K562 (cell line): ENCODE results near the gene CCM2. TPM values are rescaled to one million over a fixed set of nuclear protein-coding genes. Genes with fewer than 3 reads are reported as not detected.

ENCODE experiments used
- BRF1 ChIP-seq: IDR thresholded peaks from 3 replicates; pipeline ENCODE4 v1.6.1; 2011; ENCODE audit warnings: borderline replicate concordance, mild to moderate bottlenecking; ENCODE audit not compliant: insufficient read length; ENCODE audit errors: extremely low read depth
- FOXP1 ChIP-seq: sonication (generic); formaldehyde crosslinking; IDR thresholded peaks from 2 replicates; pipeline ENCODE4 v1.8.0; 2022; ENCODE audit warnings: mild to moderate bottlenecking, missing genetic modification reagents
- HNRNPH1 ChIP-seq: fragments of 200-400 bp; formaldehyde crosslinking; optimal IDR thresholded peaks from 2 replicates; pipeline ENCODE3; 2017; ENCODE audit warnings: low read depth, mild to moderate bottlenecking, low read length, moderate library complexity
- MYNN ChIP-seq, 2 experiments: sonication (generic); formaldehyde crosslinking in 1 of 2; IDR thresholded peaks; 2 replicates each; pipeline versions ENCODE4 v1.5.0 to v1.6.1; 2016 to 2020; ENCODE audit warnings: antibody characterized with exemption in 1 of 2, missing genetic modification reagents in 1 of 2
- NFXL1 ChIP-seq: fragments of 450-650 bp; formaldehyde crosslinking; IDR thresholded peaks from 2 replicates; pipeline ENCODE4 v1.4.0; 2021; ENCODE audit warnings: mild to moderate bottlenecking
- PRPF4 ChIP-seq: fragments of 200-400 bp; formaldehyde crosslinking; IDR thresholded peaks from one replicate; pipeline ENCODE4 v1.6.1; 2017; ENCODE audit warnings: low read length, low read depth, mild to moderate bottlenecking; ENCODE audit not compliant: insufficient read depth, poor library complexity, severe bottlenecking
- SRSF3 ChIP-seq: fragments of 200-400 bp; formaldehyde crosslinking; IDR thresholded peaks from 2 replicates; pipeline ENCODE4 v1.6.1; 2016; ENCODE audit warnings: mild to moderate bottlenecking, low read length, moderate library complexity; ENCODE audit not compliant: insufficient read depth
- TEAD2 ChIP-seq: fragments of 450-650 bp; IDR thresholded peaks from 2 replicates; pipeline ENCODE4 v1.6.1; 2016; ENCODE audit warnings: missing genetic modification characterization, control low read depth, missing compliant biosample characterization
- ZBTB7A ChIP-seq: IDR thresholded peaks from 2 replicates; pipeline ENCODE4 v1.6.1; 2011; ENCODE audit warnings: low read depth, mild to moderate bottlenecking, low read length, moderate library complexity, borderline replicate concordance; ENCODE audit not compliant: control insufficient read depth
- ZNF253 ChIP-seq: fragments of 250-450 bp; sonication (Bioruptor Pico); conservative IDR thresholded peaks from 2 replicates; pipeline ENCODE4 v1.6.1; 2021; ENCODE audit warnings: mild to moderate bottlenecking
- ZZZ3 ChIP-seq: fragments of 450-650 bp; IDR thresholded peaks from 2 replicates; pipeline ENCODE4 v1.6.1; 2016; ENCODE audit warnings: antibody characterized with exemption, mild to moderate bottlenecking, moderate library complexity
- polyA plus RNA-seq, 8 experiments: library from polyadenylated mRNA; depleted of rRNA in 4 of 8; stranded (reverse) in 5 of 8; unstranded in 3 of 8; fragments of >200 nt; fragmentation: Nextera tagmentation in 2 of 8; fragmentation: Illumina TruSeq in 1 of 8; extraction: Ambion mirVana in 2 of 8; extraction: Trizol in 1 of 8; gene quantifications; 2 replicates each; pipeline versions ENCODE4 v1.2.1 to v1.2.3, GENCODE V29; 2011 to 2014; ENCODE audit warnings: inconsistent platforms in 1 of 8, missing spikeins in 1 of 8
- total RNA-seq, 7 experiments: library from RNA; depleted of rRNA in 6 of 7; stranded (reverse); fragments of >200 nt in 6 of 7; fragmentation: Illumina TruSeq in 2 of 7; extraction: Trizol in 2 of 7; gene quantifications; 2 replicates each; pipeline versions ENCODE4 v1.2.1 to v1.2.3, GENCODE V29; 2011 to 2021; ENCODE audit warnings: low replicate concordance in 1 of 7
- TF ChIP-seq, protein P1 (sequence below): fragments of 250-450 bp; sonication (Bioruptor Pico); IDR thresholded peaks from 2 replicates; pipeline ENCODE4 v1.5.0; 2021; ENCODE audit warnings: mild to moderate bottlenecking, borderline replicate concordance
- TF ChIP-seq, protein P2 (sequence below), 2 experiments: IDR thresholded peaks; 2 replicates each; pipeline ENCODE4 v1.6.1; 2012; ENCODE audit warnings: improper control_type of control experiment in 2 of 2, low read depth in 2 of 2, low read length in 2 of 2, borderline replicate concordance in 1 of 2
- TF ChIP-seq, protein P3 (sequence below): fragments of 250-450 bp; sonication (Bioruptor Pico); IDR thresholded peaks from 2 replicates; pipeline ENCODE4 v1.5.0; 2022; ENCODE audit warnings: mild to moderate bottlenecking
- TF ChIP-seq, protein P4 (sequence below): sonication (generic); formaldehyde crosslinking; IDR thresholded peaks from 2 replicates; pipeline ENCODE4 v1.8.1; 2023; ENCODE audit warnings: mild to moderate bottlenecking, missing genetic modification reagents
- TF ChIP-seq, protein P5 (sequence below), 2 experiments: fragments of 450-650 bp in 1 of 2; sonication (generic) in 1 of 2; formaldehyde crosslinking; conservative IDR thresholded peaks; 2 replicates each; pipeline versions ENCODE4 v1.4.0 to v1.8.1; 2020 to 2022; ENCODE audit warnings: mild to moderate bottlenecking in 1 of 2, missing genetic modification reagents in 1 of 2

The CCM2 gene
- total and polyA plus RNA-seq, 9 of the 15 experiments (the other 6 are each of a cell fraction or from before 2014, with no cell fraction given), result 0.41 to 38.6 (median 25.9) TPM

DNA sequence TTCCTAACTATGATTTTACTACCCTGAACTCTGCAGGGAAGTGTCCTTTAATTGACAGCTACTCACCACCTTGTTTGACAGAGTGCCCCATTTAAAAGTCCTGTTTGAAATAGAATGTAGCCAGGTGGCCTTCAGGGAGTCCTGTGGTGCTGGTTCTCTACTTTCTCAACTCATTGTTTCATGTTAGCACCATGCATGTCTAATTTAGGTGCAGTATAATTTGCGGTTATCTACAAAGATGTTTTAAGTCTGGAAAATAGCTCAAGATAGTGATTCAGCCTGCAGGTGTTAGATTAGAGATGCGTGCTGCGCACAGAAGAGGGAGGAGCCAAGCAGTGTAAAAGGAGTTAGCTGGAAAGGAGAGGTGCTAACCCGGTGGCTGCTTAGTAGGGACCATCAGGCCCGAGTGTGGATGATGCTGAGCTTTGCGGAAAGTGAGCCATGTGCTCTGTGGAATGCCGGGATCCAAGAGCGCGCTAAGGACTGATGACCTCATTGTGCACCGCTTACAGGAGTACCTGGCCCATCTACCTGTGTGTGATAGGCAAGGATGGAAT lies 1.2 kb downstream of the CCM2 start (continued):
- TF ChIP-seq, protein P1, sequence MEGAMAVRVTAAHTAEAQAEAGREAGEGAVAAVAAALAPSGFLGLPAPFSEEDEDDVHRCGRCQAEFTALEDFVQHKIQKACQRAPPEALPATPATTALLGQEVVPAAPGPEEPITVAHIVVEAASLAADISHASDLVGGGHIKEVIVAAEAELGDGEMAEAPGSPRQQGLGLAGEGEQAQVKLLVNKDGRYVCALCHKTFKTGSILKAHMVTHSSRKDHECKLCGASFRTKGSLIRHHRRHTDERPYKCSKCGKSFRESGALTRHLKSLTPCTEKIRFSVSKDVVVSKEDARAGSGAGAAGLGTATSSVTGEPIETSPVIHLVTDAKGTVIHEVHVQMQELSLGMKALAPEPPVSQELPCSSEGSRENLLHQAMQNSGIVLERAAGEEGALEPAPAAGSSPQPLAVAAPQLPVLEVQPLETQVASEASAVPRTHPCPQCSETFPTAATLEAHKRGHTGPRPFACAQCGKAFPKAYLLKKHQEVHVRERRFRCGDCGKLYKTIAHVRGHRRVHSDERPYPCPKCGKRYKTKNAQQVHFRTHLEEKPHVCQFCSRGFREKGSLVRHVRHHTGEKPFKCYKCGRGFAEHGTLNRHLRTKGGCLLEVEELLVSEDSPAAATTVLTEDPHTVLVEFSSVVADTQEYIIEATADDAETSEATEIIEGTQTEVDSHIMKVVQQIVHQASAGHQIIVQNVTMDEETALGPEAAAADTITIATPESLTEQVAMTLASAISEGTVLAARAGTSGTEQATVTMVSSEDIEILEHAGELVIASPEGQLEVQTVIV, result no peak
- TF ChIP-seq, protein P2, sequence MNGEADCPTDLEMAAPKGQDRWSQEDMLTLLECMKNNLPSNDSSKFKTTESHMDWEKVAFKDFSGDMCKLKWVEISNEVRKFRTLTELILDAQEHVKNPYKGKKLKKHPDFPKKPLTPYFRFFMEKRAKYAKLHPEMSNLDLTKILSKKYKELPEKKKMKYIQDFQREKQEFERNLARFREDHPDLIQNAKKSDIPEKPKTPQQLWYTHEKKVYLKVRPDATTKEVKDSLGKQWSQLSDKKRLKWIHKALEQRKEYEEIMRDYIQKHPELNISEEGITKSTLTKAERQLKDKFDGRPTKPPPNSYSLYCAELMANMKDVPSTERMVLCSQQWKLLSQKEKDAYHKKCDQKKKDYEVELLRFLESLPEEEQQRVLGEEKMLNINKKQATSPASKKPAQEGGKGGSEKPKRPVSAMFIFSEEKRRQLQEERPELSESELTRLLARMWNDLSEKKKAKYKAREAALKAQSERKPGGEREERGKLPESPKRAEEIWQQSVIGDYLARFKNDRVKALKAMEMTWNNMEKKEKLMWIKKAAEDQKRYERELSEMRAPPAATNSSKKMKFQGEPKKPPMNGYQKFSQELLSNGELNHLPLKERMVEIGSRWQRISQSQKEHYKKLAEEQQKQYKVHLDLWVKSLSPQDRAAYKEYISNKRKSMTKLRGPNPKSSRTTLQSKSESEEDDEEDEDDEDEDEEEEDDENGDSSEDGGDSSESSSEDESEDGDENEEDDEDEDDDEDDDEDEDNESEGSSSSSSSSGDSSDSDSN (IDR thresholded peaks at IDR 0.05; ENCODE audit: borderline replicate concordance in 1 of 2, low read depth in 2 of 2, low read length in 2 of 2), result no peak
- TF ChIP-seq NFXL1 (CRISPR knock-in tag) (no peak), PRPF4 (no peak), ZZZ3 (no peak), TEAD2 (tag) (no peak), HNRNPH1 (no peak), ZBTB7A (no peak), BRF1 (no peak), MYNN (IDR thresholded peaks at IDR 0.05) (no peak), MYNN (CRISPR knock-in tag; IDR thresholded peaks at IDR 0.05) (no peak), FOXP1 (CRISPR knock-in tag) (no peak), SRSF3 (no peak), ZNF253 (CRISPR knock-in tag) (no peak)
- TF ChIP-seq, protein P3, sequence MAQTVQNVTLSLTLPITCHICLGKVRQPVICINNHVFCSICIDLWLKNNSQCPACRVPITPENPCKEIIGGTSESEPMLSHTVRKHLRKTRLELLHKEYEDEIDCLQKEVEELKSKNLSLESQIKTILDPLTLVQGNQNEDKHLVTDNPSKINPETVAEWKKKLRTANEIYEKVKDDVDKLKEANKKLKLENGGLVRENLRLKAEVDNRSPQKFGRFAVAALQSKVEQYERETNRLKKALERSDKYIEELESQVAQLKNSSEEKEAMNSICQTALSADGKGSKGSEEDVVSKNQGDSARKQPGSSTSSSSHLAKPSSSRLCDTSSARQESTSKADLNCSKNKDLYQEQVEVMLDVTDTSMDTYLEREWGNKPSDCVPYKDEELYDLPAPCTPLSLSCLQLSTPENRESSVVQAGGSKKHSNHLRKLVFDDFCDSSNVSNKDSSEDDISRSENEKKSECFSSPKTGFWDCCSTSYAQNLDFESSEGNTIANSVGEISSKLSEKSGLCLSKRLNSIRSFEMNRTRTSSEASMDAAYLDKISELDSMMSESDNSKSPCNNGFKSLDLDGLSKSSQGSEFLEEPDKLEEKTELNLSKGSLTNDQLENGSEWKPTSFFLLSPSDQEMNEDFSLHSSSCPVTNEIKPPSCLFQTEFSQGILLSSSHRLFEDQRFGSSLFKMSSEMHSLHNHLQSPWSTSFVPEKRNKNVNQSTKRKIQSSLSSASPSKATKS (CRISPR knock-in tag), result no peak
- TF ChIP-seq, protein P4, sequence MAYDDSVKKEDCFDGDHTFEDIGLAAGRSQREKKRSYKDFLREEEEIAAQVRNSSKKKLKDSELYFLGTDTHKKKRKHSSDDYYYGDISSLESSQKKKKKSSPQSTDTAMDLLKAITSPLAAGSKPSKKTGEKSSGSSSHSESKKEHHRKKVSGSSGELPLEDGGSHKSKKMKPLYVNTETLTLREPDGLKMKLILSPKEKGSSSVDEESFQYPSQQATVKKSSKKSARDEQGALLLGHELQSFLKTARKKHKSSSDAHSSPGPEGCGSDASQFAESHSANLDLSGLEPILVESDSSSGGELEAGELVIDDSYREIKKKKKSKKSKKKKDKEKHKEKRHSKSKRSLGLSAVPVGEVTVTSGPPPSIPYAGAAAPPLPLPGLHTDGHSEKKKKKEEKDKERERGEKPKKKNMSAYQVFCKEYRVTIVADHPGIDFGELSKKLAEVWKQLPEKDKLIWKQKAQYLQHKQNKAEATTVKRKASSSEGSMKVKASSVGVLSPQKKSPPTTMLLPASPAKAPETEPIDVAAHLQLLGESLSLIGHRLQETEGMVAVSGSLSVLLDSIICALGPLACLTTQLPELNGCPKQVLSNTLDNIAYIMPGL, result no peak
- TF ChIP-seq, protein P5, sequence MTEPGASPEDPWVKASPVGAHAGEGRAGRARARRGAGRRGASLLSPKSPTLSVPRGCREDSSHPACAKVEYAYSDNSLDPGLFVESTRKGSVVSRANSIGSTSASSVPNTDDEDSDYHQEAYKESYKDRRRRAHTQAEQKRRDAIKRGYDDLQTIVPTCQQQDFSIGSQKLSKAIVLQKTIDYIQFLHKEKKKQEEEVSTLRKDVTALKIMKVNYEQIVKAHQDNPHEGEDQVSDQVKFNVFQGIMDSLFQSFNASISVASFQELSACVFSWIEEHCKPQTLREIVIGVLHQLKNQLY (CRISPR knock-in tag; conservative IDR thresholded peaks at IDR 0.05), result no peak
